Endothelial cell of umbilical vein (primary cell): ENCODE results near the gene TMEM94. TPM values are rescaled to one million over a fixed set of nuclear protein-coding genes. Genes with fewer than 3 reads are reported as not detected.

Experiments
- BruUV-seq: library from RNA; stranded (reverse); fragments of 400-500 nt; replicated peaks from 2 replicates; lab custom pipeline; 2021; lab: Mats Ljungman, UMichigan
- CTCF ChIA-PET: fragments of 300-600, 350-600 bp; sonication (Branson Sonifier 250); formaldehyde crosslinking; loops from one replicate; lab custom pipeline; 2021; ENCODE audit warnings: antibody characterized with exemption, inconsistent platforms; lab: Charles Lee
- POLR2A ChIA-PET: fragments of 300-600, 350-600 bp; sonication (Branson Sonifier 250); formaldehyde crosslinking; loops from one replicate; lab custom pipeline; 2021; ENCODE audit warnings: antibody characterized with exemption, inconsistent platforms; lab: Charles Lee
- DNase-seq: peaks from one replicate; pipeline ENCODE4 v3.0.0-alpha.2; 2011; ENCODE audit warnings: low read depth, low spot score
- FAIRE-seq: peaks from 2 replicates; lab custom pipeline; 2011; peaks lifted over from hg19 to GRCh38; lab: Jason Lieb, UNC
- H2AFZ ChIP-seq: 2 replicates; pipeline ENCODE4 v1.6.0; 2012; ENCODE audit warnings: low read depth, low read length, control low read depth, inconsistent platforms
- H3K27ac ChIP-seq: 2 replicates; pipeline ENCODE4 v1.5.1; 2011; ENCODE audit warnings: low read depth, mild to moderate bottlenecking, control low read depth, low read length, moderate library complexity; ENCODE audit not compliant: insufficient read depth
- H3K27me3 ChIP-seq, 2 experiments: 2 replicates each; pipeline versions ENCODE4 v1.6.0 to v1.6.1; 2011; ENCODE audit warnings: low read length in 2 of 2, mixed read lengths in 1 of 2; ENCODE audit not compliant: control insufficient read depth in 2 of 2, insufficient read depth in 2 of 2
- H3K36me3 ChIP-seq, 2 experiments: 2 replicates in 1 of 2; 3 replicates in 1 of 2; pipeline ENCODE4 v1.5.1; 2011; ENCODE audit warnings: low read length in 2 of 2, mild to moderate bottlenecking in 1 of 2, moderate library complexity in 1 of 2; ENCODE audit not compliant: control insufficient read depth in 2 of 2, insufficient read depth in 2 of 2; ENCODE audit errors: extremely low read depth in 1 of 2
- H3K4me1 ChIP-seq: 3 replicates; pipeline ENCODE4 v1.5.1; 2011; ENCODE audit warnings: mild to moderate bottlenecking, low read length; ENCODE audit not compliant: control insufficient read depth, insufficient read depth; ENCODE audit errors: extremely low read depth
- H3K4me2 ChIP-seq: 2 replicates; pipeline ENCODE4 v1.6.1; 2011; ENCODE audit warnings: low read length, control low read depth, mixed read lengths; ENCODE audit not compliant: insufficient read depth
- H3K4me3 ChIP-seq, 3 experiments: fragments of 200-600 bp in 1 of 3; sonication (generic), shearing (Covaris generic) in 1 of 3; replicated peaks in 1 of 3; 2 replicates each; pipeline ENCODE4 v1.5.1; 2011 to 2016; ENCODE audit warnings: control low read depth in 3 of 3, low read length in 3 of 3, mild to moderate bottlenecking in 2 of 3, inconsistent platforms in 1 of 3, low read depth in 1 of 3, moderate library complexity in 1 of 3; ENCODE audit not compliant: insufficient read depth in 1 of 3
- H3K79me2 ChIP-seq: 2 replicates; pipeline ENCODE4 v1.6.0; 2012; ENCODE audit warnings: low read length, inconsistent platforms; ENCODE audit not compliant: control insufficient read depth, insufficient read depth
- H3K9ac ChIP-seq: replicated peaks from 2 replicates; pipeline ENCODE3; 2011; ENCODE audit warnings: low read length, control low read depth; ENCODE audit not compliant: insufficient read depth; ENCODE audit errors: extremely low read depth
- H3K9me1 ChIP-seq: replicated peaks from 3 replicates; pipeline ENCODE4 v1.6.0; 2011; ENCODE audit warnings: mild to moderate bottlenecking, low read length; ENCODE audit not compliant: control insufficient read depth, insufficient read depth; ENCODE audit errors: extremely low read depth
- H3K9me3 ChIP-seq: replicated peaks from 2 replicates; pipeline ENCODE4 v1.5.1; 2012; ENCODE audit warnings: low read length, inconsistent platforms; ENCODE audit not compliant: control insufficient read depth, insufficient read depth
- H4K20me1 ChIP-seq: replicated peaks from 2 replicates; pipeline ENCODE3; 2011; ENCODE audit warnings: mild to moderate bottlenecking, low read length; ENCODE audit not compliant: control insufficient read depth, insufficient read depth; ENCODE audit errors: extremely low read depth
- CTCF ChIP-seq, 2 donors: IDR thresholded peaks; 1 replicate in 1 of 2; 2 replicates in 1 of 2; pipeline ENCODE4 v1.5.1; 2011; ENCODE audit warnings: low read length in 2 of 2, mild to moderate bottlenecking in 2 of 2, moderate library complexity in 2 of 2, control low read depth in 1 of 2, inconsistent platforms in 1 of 2, low read depth in 1 of 2; ENCODE audit not compliant: insufficient read depth in 1 of 2; ENCODE audit errors: extremely low read depth in 1 of 2
- EZH2 ChIP-seq: IDR thresholded peaks from 2 replicates; pipeline ENCODE4 v1.6.1; 2012; ENCODE audit warnings: borderline replicate concordance, low read depth, mild to moderate bottlenecking, moderate library complexity, low read length, inconsistent platforms; ENCODE audit not compliant: severe bottlenecking
- FOS ChIP-seq: IDR thresholded peaks from 2 replicates; pipeline ENCODE4 v1.6.1; 2011; ENCODE audit warnings: mild to moderate bottlenecking, low read length, moderate library complexity, borderline replicate concordance; ENCODE audit not compliant: insufficient read depth
- GATA2 ChIP-seq: IDR thresholded peaks from 2 replicates; pipeline ENCODE4 v1.7.0; 2011; ENCODE audit warnings: low read depth, mild to moderate bottlenecking, moderate library complexity, mixed read lengths, low read length; ENCODE audit not compliant: insufficient read length, insufficient read depth
- JUN ChIP-seq: IDR thresholded peaks from 2 replicates; pipeline ENCODE4 v1.6.1; 2011; ENCODE audit warnings: borderline replicate concordance, low read depth; ENCODE audit not compliant: insufficient read length, insufficient read depth
- MAX ChIP-seq: IDR thresholded peaks from 2 replicates; pipeline ENCODE4 v1.6.1; 2011; ENCODE audit not compliant: insufficient read depth, insufficient read length
- MYC ChIP-seq: IDR thresholded peaks from one replicate; pipeline ENCODE4 v1.6.1; 2011; ENCODE audit warnings: mild to moderate bottlenecking, low read depth, low read length
- POLR2A ChIP-seq: IDR thresholded peaks from 2 replicates; pipeline ENCODE4 v1.6.1; 2012; ENCODE audit warnings: low read depth, mild to moderate bottlenecking, control low read depth, low read length
- POLR2AphosphoS5 ChIP-seq: IDR thresholded peaks from 2 replicates; pipeline ENCODE4 v1.6.1; 2012; ENCODE audit warnings: low read depth, mild to moderate bottlenecking, control low read depth, low read length, moderate library complexity; ENCODE audit not compliant: insufficient read depth
- dilution Hi-C: fragments of 300-500 bp; cut with MboI; formaldehyde crosslinking; loops from one replicate; pipeline ENCODE4 v1.15.0; 2019; ENCODE audit warnings: low sequenced_read_pairs; ENCODE audit not compliant: extremely low pct_ligation_motif_present
- intact Hi-C: fragments of 100-400 bp; cut with micrococcal nuclease; formaldehyde crosslinking; loops from one replicate; pipeline ENCODE4 v1.10.0; 2022
- polyA plus RNA-seq, 4 experiments: library from polyadenylated mRNA; depleted of rRNA in 3 of 4; stranded (reverse) in 3 of 4; unstranded in 1 of 4; fragments of >200 nt; gene quantifications; 2 replicates each; pipeline versions ENCODE4 v1.2.1 to v1.2.3, GENCODE V29; 2011 to 2012; ENCODE audit warnings: missing spikeins in 1 of 4
- total RNA-seq: library from RNA; stranded (reverse); gene quantifications from 2 replicates; pipeline ENCODE4 v1.2.3, GENCODE V29; 2021

The TMEM94 gene
- total and polyA plus RNA-seq, 2 donors (not counting 3 experiments of a cell fraction or from before 2014, with no cell fraction given), result 69.2 to 75.9 TPM

- dilution Hi-C loops, result no loop called here
These were observed 14.0 kb upstream of the TMEM94 start for GRCh38 chr17:75442168-75443103.

More at GRCh38 chr17:75442168-75443103, 14.0 kb upstream of the TMEM94 start:
- Histone ChIP-seq H3K36me3 (no peaks in the 10 kb centered on the region), H3K27ac (no peak overlapping the region), H3K27me3 (no peaks in the 10 kb centered on the region), H3K9ac (no peak overlapping the region), H3K79me2 (no peaks in the 10 kb centered on the region), H3K4me2 (no peak overlapping the region), H3K9me1 (no peaks in the 10 kb centered on the region), H3K9me3 (no peaks in the 10 kb centered on the region), H2AFZ (no peak overlapping the region), H3K4me3 (no peak overlapping the region), H4K20me1 (no peaks in the 10 kb centered on the region), H3K4me1 (peaks cover 9% of the 10 kb centered on the region)
- CTCF ChIA-PET, result interaction anchor here (1.1 to 1.8 kb wide), 4 partner anchors 10 to 146 kb away, joined by 4 to 8 read pairs (median 4); partner anchors contain the start of genes MYO15B and TMEM94
- no peak for DNase-seq
- TF ChIP-seq POLR2AphosphoS5 (no peak), MYC (no peak), EZH2 (no peak), FOS (no peak), POLR2A (no peak), MAX (no peak), JUN (no peak), CTCF (IDR thresholded peaks at IDR 0.05; ENCODE audit: extremely low read depth in 1 of 2, insufficient read depth in 1 of 2, low read depth in 1 of 2, low read length in 2 of 2) (no peak), GATA2 (no peak)
- POLR2A ChIA-PET, result interaction anchor here (0.6 kb wide), 1 partner anchor 21 kb away, joined by 4 read pairs; no protein-coding TSS in a partner anchor
- no TSS peak for BruUV-seq
- intact Hi-C loops, result no loop called here
- peak; percentile 50 for FAIRE-seq
